OCI-LY7 (cell line): ENCODE data around the gene RIN3. TPM values are rescaled to one million over a fixed set of nuclear protein-coding genes. Genes with fewer than 3 reads are reported as not detected.

Source experiments
- BruUV-seq: library from RNA; stranded (reverse); fragments of 400-500 nt; replicated peaks from 2 replicates; lab custom pipeline; 2021; lab: Mats Ljungman, UMichigan
- CTCF ChIA-PET: fragments of 300-600 bp; sonication (Branson Sonifier 250); formaldehyde crosslinking; loops from one replicate; lab custom pipeline; 2022; ENCODE audit warnings: antibody characterized with exemption; ENCODE audit not compliant: unreplicated experiment; lab: Charles Lee
- POLR2A ChIA-PET: fragments of 300-600 bp; sonication (Branson Sonifier 250); formaldehyde crosslinking; loops from one replicate; lab custom pipeline; 2022; ENCODE audit warnings: antibody characterized with exemption; lab: Charles Lee
- DNase-seq: peaks from one replicate; pipeline ENCODE4 v3.0.0-alpha.2; 2015; ENCODE audit warnings: low spot score
- H2AFZ ChIP-seq: fragments of 200-600 bp; sonication (generic), shearing (Covaris generic); 2 replicates; pipeline ENCODE4 v1.6.1; 2014; ENCODE audit warnings: mild to moderate bottlenecking, antibody characterized with exemption, low read length, moderate library complexity
- H3K27ac ChIP-seq: fragments of 200-600 bp; sonication (generic); 2 replicates; pipeline ENCODE4 v1.5.1; 2014; ENCODE audit warnings: mixed run types, low read depth, mild to moderate bottlenecking, moderate library complexity, low read length, inconsistent platforms; ENCODE audit not compliant: poor library complexity, severe bottlenecking
- H3K36me3 ChIP-seq: fragments of 200-600 bp; sonication (generic); 2 replicates; pipeline ENCODE4 v1.6.1; 2014; ENCODE audit warnings: mild to moderate bottlenecking, antibody characterized with exemption, low read length, moderate library complexity, mixed read lengths; ENCODE audit not compliant: insufficient read depth
- H3K4me1 ChIP-seq: fragments of 200-600 bp; sonication (generic); 2 replicates; pipeline ENCODE4 v1.5.1; 2014; ENCODE audit warnings: mild to moderate bottlenecking, low read length; ENCODE audit not compliant: insufficient read depth, poor library complexity, severe bottlenecking
- H3K4me2 ChIP-seq: fragments of 200-600 bp; sonication (generic); 2 replicates; pipeline ENCODE4 v1.6.1; 2014; ENCODE audit warnings: mild to moderate bottlenecking, low read length
- H3K4me3 ChIP-seq: fragments of 200-600 bp; sonication (generic); 2 replicates; pipeline ENCODE4 v1.5.1; 2014; ENCODE audit warnings: mild to moderate bottlenecking, low read depth, low read length; ENCODE audit not compliant: poor library complexity, severe bottlenecking
- H3K79me2 ChIP-seq: fragments of 200-600 bp; sonication (generic); 2 replicates; pipeline ENCODE4 v1.6.1; 2016; ENCODE audit warnings: low read depth, mild to moderate bottlenecking, low read length, moderate library complexity, mixed read lengths; ENCODE audit not compliant: insufficient read depth
- H3K9me2 ChIP-seq: fragments of 200-600 bp; sonication (generic); 2 replicates; pipeline ENCODE4 v1.6.1; 2016; ENCODE audit warnings: mild to moderate bottlenecking, low read length, mixed read lengths; ENCODE audit not compliant: insufficient read depth
- H3K9me3 ChIP-seq: fragments of 200-600 bp; sonication (generic); 2 replicates; pipeline ENCODE4 v1.6.1; 2014; ENCODE audit warnings: mild to moderate bottlenecking, mixed run types, low read length, mixed read lengths
- H4K20me1 ChIP-seq: fragments of 200-600 bp; sonication (generic); 2 replicates; pipeline ENCODE4 v1.6.1; 2014; ENCODE audit warnings: mild to moderate bottlenecking, antibody characterized with exemption, low read length, moderate library complexity, mixed read lengths; ENCODE audit not compliant: insufficient read depth
- EZH2phosphoT487 ChIP-seq: fragments of 200-600 bp; sonication (generic); IDR thresholded peaks from 2 replicates; pipeline ENCODE4 v1.6.1; 2018; ENCODE audit warnings: low read depth, borderline replicate concordance, mild to moderate bottlenecking, mixed run types, antibody characterized with exemption, low read length, moderate library complexity, mixed read lengths
- intact Hi-C: fragments of 100-400 bp; cut with micrococcal nuclease; formaldehyde crosslinking; loops from one replicate; pipeline ENCODE4 v1.10.0; 2022; ENCODE audit not compliant: unreplicated experiment
- total RNA-seq, 2 experiments: library from RNA; depleted of rRNA in 1 of 2; stranded (reverse); fragments of >200 nt in 1 of 2; shearing (Covaris generic) in 1 of 2; gene quantifications; 2 replicates each; pipeline ENCODE4 v1.2.3, GENCODE V29; 2014 to 2022
- TF ChIP-seq, protein P1 (sequence below): fragments of 200-600 bp; sonication (generic); conservative IDR thresholded peaks from 2 replicates; pipeline ENCODE4 v1.5.1; 2014; ENCODE audit warnings: mild to moderate bottlenecking, antibody characterized with exemption, low read length, moderate library complexity, mixed read lengths

Gene RIN3
- total RNA-seq, 2 experiments from 2014 or later, result not detected

- no peaks in the 10 kb centered on the region for H3K79me2 ChIP-seq
- no peak overlapping the region for H3K27ac ChIP-seq
- no peaks in the 10 kb centered on the region for H3K4me1 ChIP-seq
- no peaks in the 10 kb centered on the region for H4K20me1 ChIP-seq
- no peak overlapping the region for H3K4me3 ChIP-seq
- POLR2A ChIA-PET, result no interaction called here
- no peaks in the 10 kb centered on the region for H3K36me3 ChIP-seq
- H3K4me2 ChIP-seq, result no peak overlapping the region
- no TSS peak for BruUV-seq
- no peak for TF ChIP-seq EZH2phosphoT487
- TF ChIP-seq, protein P1, sequence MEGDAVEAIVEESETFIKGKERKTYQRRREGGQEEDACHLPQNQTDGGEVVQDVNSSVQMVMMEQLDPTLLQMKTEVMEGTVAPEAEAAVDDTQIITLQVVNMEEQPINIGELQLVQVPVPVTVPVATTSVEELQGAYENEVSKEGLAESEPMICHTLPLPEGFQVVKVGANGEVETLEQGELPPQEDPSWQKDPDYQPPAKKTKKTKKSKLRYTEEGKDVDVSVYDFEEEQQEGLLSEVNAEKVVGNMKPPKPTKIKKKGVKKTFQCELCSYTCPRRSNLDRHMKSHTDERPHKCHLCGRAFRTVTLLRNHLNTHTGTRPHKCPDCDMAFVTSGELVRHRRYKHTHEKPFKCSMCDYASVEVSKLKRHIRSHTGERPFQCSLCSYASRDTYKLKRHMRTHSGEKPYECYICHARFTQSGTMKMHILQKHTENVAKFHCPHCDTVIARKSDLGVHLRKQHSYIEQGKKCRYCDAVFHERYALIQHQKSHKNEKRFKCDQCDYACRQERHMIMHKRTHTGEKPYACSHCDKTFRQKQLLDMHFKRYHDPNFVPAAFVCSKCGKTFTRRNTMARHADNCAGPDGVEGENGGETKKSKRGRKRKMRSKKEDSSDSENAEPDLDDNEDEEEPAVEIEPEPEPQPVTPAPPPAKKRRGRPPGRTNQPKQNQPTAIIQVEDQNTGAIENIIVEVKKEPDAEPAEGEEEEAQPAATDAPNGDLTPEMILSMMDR, result no peak
- CTCF ChIA-PET, result no interaction called here
- H3K9me3 ChIP-seq, result no peaks in the 10 kb centered on the region
- no peak overlapping the region for H2AFZ ChIP-seq
- DNase-seq, result no peak
- H3K9me2 ChIP-seq, result no peaks in the 10 kb centered on the region
- intact Hi-C loops, result no loop called here
Observed at GRCh38 chr14:92525322-92526095, 11.9 kb downstream of the RIN3 start.

DNA sequence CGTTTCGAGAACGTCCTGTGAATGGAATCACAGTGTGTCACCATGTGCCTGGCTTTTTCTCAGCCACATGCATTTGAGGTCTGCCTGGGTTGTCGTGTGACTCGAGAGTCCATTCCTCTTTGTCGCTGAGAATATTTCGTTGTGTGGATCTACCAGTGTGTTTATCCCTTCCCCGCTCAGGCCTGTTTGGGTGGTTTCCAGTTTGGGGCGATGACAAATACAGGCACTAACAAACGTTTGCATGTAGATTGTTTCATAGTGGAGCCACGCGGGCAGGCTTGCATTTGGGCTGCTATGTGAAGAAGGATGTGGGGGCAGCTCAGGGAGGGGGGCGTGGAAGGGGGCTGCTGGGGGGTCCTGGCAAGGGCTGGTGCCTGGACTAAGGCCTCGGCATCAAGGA is 14.1 kb downstream of the RIN3 start:
- no peak for DNase-seq
- Histone ChIP-seq H3K27ac (no peak overlapping the region), H3K79me2 (no peaks in the 10 kb centered on the region), H3K9me3 (no peaks in the 10 kb centered on the region), H2AFZ (no peak overlapping the region), H4K20me1 (no peaks in the 10 kb centered on the region), H3K4me3 (no peak overlapping the region), H3K36me3 (no peaks in the 10 kb centered on the region), H3K4me2 (no peak overlapping the region), H3K9me2 (no peaks in the 10 kb centered on the region), H3K4me1 (no peaks in the 10 kb centered on the region)
- POLR2A ChIA-PET, result no interaction called here
- CTCF ChIA-PET, result no interaction called here
- BruUV-seq, result no TSS peak
- intact Hi-C loops, result no loop called here
- no peak for TF ChIP-seq EZH2phosphoT487
- TF ChIP-seq, protein P1, result no peak

- no TSS peak for BruUV-seq
- H2AFZ ChIP-seq, result no peak overlapping the region
- intact Hi-C loops, result no loop called here
- H3K4me2 ChIP-seq, result no peak overlapping the region
- H3K4me1 ChIP-seq, result no peaks in the 10 kb centered on the region
- H3K9me2 ChIP-seq, result no peaks in the 10 kb centered on the region
- no peak overlapping the region for H3K27ac ChIP-seq
- H3K9me3 ChIP-seq, result no peaks in the 10 kb centered on the region
- H4K20me1 ChIP-seq, result no peaks in the 10 kb centered on the region
- CTCF ChIA-PET, result no interaction called here
- POLR2A ChIA-PET, result no interaction called here
- H3K4me3 ChIP-seq, result no peak overlapping the region
- no peaks in the 10 kb centered on the region for H3K79me2 ChIP-seq
- no peaks in the 10 kb centered on the region for H3K36me3 ChIP-seq
- no peak for DNase-seq
- no peak for TF ChIP-seq EZH2phosphoT487
- TF ChIP-seq, protein P1, result no peak
Observed at GRCh38 chr14:92528486-92529100, 15.0 kb downstream of the RIN3 start.
